CD4-positive, alpha-beta T cell treated with Interleukin-6 for 4 hours (primary cell): ENCODE results near the gene SERPINA4.

ENCODE experiments used
- DNase-seq: peaks from one replicate; pipeline ENCODE4 v3.0.0-alpha.2; 2020; ENCODE audit warnings: mixed read lengths

The SERPINA4 gene

GRCh38 chr14:94542811-94543440, 18.3 kb upstream of the SERPINA4 start:
- no peak for DNase-seq

- DNase-seq: no peak
These were observed 17.7 kb upstream of the SERPINA4 start for GRCh38 chr14:94543449-94544124.

DNA sequence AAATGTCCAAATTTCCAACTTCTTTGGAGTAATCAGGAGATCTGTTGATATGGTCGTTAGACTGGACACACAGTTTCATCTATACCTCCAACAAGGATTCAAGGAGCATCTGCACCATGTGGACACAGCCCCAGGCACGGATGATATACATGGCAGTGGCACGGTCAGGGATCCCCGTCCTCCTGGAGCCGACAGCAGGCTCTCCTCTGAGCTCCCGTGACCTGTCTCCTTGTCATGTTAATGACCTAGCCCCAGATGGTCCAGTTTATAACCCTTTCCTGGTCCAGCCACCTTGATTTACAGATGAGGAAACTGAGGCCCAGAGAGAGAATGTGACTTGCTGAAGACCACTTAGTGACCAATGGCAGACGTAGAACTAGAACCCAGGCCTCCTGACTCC, 16.5 kb upstream of the SERPINA4 start:
- no peak for DNase-seq

- no peak for DNase-seq
These were observed 16.0 kb upstream of the SERPINA4 start for GRCh38 chr14:94545131-94545841.

DNA sequence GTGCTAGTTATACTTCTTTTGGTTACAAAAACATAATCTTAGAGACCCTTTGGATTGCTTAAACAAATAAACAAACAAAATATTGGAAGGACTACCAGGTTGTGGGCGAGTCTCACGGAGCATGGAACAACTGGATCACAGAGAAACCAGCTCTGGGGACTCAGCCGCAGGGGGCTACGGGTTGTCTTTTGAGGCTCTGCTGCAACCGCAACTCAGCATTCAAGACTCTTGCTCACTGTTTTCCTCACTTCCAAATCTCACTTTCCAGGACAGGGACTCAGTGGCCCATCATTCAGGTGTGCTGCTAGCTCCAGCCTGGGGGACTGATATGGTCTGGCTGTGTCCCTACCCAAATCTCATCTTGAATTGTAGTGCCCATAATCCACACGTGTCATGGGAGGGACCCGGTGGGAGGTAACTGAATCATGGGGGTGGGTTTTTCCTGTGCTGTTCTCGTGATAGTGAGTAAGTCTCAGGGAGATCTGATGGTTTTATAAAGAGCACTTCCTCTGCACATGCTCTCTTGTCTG, 14.0 kb upstream of the SERPINA4 start:
- DNase-seq: no peak

DNA sequence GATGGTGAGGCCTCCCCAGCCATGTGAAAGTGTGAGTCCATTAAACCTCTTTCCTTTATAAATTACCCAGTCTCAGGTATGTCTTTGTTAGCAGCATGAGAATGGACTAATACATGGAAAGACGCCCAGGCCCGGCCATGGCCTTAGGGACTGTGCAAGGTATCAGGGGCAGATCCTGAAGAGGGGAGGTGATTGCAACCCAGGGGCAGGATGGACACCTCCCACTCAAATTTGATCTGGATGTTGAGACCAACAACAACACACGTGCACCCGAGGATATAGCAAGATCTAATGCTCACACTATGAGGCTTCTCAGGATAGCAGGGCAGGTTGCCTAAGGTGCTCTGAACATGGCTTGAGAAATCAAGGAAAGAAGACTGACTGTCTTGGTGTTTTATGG, 13.5 kb upstream of the SERPINA4 start:
- no peak for DNase-seq

- DNase-seq: no peak
These were observed 12.9 kb upstream of the SERPINA4 start for GRCh38 chr14:94548131-94548998.

- DNase-seq: peak; percentile 33
These were observed 11.9 kb upstream of the SERPINA4 start for GRCh38 chr14:94548999-94549985.

DNA sequence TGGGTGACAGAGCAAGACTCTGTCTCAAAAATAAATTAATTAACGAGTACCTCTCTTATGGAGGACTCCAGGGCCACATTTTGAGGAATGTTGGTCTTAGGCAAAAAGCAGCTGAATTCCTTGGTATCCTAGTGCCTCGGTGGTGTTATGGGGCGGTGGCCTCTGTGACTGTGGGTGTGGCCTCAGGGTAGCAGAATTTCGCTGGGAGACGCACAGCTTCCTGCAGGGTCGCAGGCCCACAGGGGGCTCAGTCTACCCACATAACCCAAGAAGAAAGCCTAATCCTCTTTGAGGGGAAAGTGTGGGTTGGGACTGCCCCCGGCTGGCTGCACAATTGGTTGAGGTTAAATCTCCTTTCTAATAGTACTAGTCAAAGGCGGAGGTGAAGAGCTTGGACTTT, 11.2 kb upstream of the SERPINA4 start:
- no peak for DNase-seq

DNA sequence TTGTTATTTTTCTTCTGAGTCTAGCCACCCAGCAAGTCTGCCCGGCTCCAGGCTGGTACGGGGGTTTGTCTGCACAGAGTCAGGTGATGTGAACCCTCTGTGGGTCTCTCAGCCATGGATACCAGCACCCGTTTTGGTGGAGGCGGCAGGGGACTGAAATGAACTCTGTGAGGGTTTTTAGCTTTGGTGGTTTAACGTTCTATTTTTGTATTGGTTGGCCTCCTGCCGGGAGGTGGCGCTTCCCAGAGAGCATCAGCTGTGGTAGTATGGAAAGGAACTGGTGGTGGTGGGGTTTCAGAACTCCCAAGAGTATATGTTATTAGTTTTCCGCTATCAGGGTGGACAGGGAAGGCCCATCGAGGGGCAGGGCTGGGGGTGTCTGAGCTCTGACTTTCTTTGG, 5.3 kb upstream of the SERPINA4 start:
- DNase-seq: no peak

DNA sequence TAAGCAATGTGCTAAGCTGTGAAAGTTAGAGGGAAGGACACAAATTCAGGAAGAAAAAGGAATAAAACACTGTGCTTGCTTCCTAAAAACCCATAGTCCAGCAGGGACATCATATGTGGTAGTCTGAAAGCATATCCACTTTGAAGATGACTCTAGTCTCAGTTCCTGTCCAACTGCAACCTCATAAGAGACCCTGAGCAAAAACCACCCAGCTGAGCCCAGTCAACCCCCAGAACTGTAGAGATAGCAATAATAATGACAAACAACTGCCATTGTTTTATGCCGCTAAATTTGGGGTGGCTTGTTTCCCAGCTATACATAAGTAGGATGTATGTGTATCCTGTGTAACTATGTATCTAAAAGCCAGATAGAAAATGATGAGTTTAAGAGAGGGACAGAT, 3.9 kb upstream of the SERPINA4 start:
- no peak for DNase-seq

- no peak for DNase-seq
These were observed 2.4 kb upstream of the SERPINA4 start for GRCh38 chr14:94558842-94559241.

GRCh38 chr14:94559638-94560290, 1.5 kb upstream of the SERPINA4 start:
- no peak for DNase-seq

GRCh38 chr14:94560291-94560665, 964 bp upstream of the SERPINA4 start:
- DNase-seq: no peak

DNA sequence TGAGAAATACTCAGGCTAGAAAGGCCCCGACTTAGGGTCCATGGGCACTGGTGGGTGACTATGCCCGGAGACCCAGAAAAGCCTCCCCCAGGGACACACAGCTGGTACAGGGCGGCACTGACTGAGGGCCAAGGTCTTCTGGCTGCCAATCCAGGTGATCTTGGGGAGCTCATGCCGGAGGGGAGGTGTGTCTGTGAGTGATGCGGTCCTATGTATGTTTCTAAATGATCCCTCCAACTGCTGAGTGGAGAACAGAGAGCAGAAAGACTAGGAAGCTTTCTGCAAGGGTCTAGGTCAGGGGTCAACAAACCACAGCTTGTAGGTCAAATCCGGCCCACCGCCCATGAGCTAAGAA, 391 bp downstream of the SERPINA4 start:
- DNase-seq: no peak

- no peak for DNase-seq
These were observed 780 bp downstream of the SERPINA4 start for GRCh38 chr14:94562022-94562421.

DNA sequence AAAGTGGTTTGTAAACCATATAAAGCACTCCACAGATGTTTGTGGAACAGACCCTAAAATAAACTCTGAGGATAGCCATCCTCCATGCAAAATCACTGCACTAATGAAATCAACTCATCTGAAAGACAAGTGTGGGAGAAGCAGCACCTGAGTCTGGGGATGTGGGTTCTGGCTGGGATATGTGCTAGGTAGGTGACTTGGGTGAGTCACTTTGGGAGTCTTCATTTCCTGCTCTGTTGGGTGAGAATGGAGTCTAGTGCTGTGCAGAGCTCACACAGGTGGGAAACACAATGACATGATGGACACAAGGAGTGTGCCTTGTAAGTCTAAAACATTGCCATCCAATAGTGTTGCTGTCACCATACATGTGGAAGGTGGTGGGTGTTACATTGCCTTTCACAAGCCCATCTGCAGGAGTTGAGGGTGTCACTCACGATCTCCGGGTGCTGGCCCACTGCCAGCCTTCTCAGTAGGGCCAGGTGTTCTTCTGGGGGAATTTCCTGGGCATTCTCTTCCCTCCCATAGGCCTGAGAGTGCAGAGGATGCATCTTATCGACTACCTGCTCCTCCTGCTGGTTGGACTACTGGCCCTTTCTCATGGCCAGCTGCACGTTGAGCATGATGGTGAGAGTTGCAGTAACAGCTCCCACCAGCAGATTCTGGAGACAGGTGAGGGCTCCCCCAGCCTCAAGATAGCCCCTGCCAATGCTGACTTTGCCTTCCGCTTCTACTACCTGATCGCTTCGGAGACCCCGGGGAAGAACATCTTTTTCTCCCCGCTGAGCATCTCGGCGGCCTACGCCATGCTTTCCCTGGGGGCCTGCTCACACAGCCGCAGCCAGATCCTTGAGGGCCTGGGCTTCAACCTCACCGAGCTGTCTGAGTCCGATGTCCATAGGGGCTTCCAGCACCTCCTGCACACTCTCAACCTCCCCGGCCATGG, 2.0 kb downstream of the SERPINA4 start:
- DNase-seq: no peak

GRCh38 chr14:94564381-94564780, 3.1 kb downstream of the SERPINA4 start:
- no peak for DNase-seq

- no peak for DNase-seq
These were observed 6.9 kb downstream of the SERPINA4 start for GRCh38 chr14:94568186-94568585.

DNA sequence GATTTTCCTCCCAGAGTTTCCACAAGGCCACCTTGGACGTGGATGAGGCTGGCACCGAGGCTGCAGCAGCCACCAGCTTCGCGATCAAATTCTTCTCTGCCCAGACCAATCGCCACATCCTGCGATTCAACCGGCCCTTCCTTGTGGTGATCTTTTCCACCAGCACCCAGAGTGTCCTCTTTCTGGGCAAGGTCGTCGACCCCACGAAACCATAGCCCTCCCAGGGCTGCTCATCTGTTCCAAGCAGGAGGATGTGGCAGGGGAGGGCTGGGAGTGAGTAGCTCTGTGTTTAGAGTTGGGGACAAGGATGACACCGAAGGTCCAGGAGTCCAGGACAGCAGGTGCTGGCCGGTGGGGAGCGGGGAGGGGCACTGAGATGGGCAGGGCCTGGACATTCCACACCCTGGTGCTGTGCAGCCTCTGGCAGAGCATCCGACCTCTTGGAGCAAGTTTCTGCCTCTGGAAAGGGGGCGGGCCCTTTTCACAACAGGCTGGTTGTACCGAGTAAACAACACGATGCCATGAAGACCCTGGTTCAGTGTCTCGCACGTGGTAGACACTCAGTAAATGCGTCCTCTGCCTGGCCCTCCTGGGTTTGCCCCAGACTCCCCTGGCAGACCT, 8.2 kb downstream of the SERPINA4 start:
- DNase-seq: no peak
